HG02884 (cell line): Measurements from ENCODE around the gene G2E3.
"Not testable (repeated sequence)": the region's sequence is repeated elsewhere in the genome, so short reads cannot be mapped to it uniquely, and the experiment has no call there.

Experiments used
- ATAC-seq: cut with Tn5 transposase; IDR thresholded peaks from one replicate; pipeline ENCODE4 v1.9.1; 2021; ENCODE audit warnings: mild to moderate bottlenecking, moderate library complexity; ENCODE audit not compliant: unreplicated experiment

G2E3 gene

GRCh38 chr14:30558362-30558674 lies 640 bp upstream of the G2E3 start:
- no peak for ATAC-seq

- no peak for ATAC-seq
These were observed 707 bp downstream of the G2E3 start for GRCh38 chr14:30559638-30560091.

- ATAC-seq: no peak
These were observed 1.6 kb downstream of the G2E3 start for GRCh38 chr14:30560581-30560980.

DNA sequence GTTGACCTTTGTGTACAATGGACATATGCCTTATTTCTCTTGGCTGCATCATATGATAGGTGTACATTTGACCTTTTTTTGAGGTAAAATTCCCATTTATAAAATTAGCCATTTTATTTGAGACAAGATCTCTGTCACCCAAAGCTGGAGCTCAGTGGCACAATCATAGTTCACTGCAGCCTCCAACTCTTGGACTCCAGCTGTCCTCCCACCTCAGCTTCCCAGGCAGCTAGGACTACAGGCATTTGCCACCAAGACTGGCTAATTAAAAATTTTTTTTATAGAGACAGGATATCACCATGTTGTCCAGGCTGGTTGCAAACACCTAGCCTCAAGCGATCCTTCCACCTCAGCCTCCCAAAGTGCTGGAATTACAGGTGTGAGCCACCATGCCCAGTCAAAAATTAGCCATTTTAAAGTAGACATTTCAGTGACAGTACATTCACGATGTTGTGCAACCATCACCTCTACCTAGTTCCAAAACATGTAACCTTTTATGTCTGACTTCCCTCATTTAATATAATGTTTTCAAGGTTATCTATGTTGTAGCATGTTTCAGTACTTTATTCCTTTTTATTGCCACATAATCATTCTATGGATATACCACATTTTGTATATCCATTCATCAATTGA lies 5.4 kb downstream of the G2E3 start:
- ATAC-seq: no peak

DNA sequence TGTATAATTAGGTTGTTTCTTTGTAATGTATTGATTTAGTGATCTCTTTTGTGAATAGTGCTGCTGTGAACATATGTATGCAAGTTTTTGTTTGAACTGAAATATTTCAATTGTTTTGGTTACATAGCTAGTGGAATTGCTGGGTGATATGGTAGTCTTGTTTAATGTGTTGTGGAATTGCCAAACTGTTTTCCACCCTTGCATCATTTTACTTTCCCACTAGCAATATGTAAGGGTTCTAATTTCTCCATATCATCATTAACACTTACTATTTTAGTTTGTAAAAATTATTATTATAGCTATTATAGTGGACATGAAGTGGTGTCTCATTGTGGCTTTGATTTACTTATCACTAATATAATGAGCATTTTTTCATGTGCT lies 5.9 kb downstream of the G2E3 start:
- ATAC-seq: no peak

GRCh38 chr14:30569216-30569902 lies 10.4 kb downstream of the G2E3 start:
- ATAC-seq: no peak

DNA sequence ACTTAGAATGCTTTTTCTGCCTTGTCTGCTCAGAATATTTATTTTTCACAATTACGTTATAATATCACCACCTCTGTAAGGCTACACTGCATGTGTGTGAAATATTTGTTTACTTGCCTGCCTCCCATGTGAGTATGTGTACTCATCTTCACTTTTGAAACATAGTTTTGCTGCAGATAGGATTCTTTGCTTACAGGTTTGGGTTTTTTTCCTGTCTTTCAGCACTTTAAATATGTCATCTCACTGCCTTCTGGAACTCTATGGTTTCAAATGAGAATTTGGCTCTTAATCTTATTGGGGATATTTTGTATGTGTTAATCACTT lies 10.9 kb downstream of the G2E3 start:
- ATAC-seq: no peak

- ATAC-seq: no peak
These were observed 13.3 kb downstream of the G2E3 start for GRCh38 chr14:30572237-30572636.

DNA sequence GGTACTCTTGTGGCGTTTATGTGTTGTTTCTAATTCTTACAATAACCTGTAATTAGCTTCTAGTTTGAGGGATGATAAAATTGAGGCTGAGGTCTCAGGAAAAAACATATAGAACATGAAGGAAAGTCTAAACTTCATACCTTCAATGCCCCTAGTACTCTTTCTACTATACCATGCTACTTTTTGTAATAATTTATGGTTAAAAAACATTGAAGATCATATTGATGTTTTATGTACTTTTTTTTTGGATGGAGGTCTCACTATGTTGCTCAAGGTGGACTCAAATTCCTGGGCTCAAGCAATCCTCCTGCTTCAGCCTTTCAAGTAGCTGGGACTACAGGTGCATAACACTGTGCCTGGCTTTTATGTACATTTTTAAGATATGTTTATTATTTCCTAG lies 13.8 kb downstream of the G2E3 start:
- no peak for ATAC-seq

DNA sequence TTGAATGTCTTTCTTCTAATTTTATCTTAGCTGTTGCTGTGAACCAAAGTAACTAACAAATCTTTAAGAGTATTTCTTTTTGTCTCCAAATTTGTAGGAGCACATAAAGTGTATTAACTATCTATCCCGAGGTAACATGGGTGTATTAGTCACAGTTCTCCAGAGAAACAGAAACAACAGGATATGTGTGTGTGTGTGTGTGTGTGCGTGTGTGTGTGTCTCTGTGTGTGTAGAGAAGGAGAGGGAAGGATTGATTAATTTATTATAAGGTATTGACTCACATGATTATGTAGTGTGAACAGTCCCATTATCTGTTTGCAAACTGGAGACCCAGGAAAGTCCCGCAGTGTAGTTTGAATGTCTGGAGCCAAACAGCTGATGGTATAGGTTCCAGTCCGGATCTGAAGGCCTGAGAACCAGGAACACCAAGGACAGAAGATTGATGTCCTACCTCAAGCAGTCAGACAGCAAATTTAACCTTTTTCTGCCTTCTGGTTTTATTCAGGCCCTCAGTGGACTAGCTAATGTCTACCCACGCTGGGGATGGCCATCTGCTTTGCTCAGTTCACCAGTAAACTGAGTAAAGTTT lies 14.4 kb downstream of the G2E3 start:
- no peak for ATAC-seq

- no peak for ATAC-seq
These were observed 15.0 kb downstream of the G2E3 start for GRCh38 chr14:30573966-30574365.

- not testable (repeated sequence) for ATAC-seq
These were observed 15.8 kb downstream of the G2E3 start for GRCh38 chr14:30574777-30575176.

- ATAC-seq: not testable (repeated sequence)
These were observed 17.4 kb downstream of the G2E3 start for GRCh38 chr14:30576333-30576732.

DNA sequence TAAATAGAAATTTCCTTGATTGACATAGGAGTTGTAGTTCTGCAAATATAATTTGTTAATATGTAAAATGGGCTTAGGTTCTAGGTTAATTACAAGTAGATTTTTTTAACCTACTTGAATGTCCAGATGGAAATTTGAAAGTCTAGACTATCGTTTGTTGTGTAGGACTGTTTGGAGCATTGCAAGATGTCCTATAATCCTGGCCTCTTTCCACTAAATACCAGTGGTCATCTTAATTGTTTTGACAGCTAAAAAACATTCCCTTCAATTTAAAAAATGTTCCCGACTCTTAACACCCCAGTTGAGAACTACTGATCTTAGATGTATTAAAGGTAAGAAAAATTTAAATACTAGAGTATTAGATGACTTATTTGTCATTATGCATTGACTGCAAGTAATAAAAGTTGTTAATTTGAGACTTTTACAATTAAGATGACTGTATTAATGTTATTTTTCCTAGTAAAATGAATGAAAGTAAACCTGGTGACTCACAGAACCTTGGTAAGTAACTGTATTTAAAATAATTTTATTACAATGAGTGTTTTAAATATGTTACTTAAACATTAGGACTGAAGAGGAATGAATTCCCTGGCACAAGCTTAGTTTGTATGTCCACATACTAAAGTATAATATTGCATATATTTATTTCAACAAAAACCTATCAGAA lies 21.8 kb downstream of the G2E3 start:
- no peak for ATAC-seq

GRCh38 chr14:30581283-30581625 lies 22.3 kb downstream of the G2E3 start:
- ATAC-seq: no peak

DNA sequence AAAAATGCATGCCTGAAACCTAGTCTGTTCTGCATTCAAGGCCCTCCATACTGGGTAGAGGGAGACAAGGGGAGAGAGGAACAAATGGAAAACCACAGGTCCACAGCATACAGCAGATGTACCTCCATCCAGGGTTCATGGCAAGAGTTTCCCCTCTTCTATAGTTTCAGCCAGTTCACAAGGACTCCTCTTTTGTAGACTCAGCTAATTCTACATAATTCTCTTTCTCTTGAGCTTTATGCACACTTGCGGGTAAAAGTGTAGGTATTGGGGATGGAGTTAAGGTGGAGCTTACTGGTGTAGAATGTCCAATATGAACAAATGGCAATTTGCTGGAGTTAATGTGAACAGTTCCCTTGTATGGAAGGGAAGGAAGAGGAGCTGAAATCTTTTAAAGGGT lies 23.4 kb downstream of the G2E3 start:
- ATAC-seq: no peak

- no peak for ATAC-seq
These were observed 25.2 kb downstream of the G2E3 start for GRCh38 chr14:30584058-30584630.

GRCh38 chr14:30585204-30585603 lies 26.2 kb downstream of the G2E3 start:
- ATAC-seq: no peak

DNA sequence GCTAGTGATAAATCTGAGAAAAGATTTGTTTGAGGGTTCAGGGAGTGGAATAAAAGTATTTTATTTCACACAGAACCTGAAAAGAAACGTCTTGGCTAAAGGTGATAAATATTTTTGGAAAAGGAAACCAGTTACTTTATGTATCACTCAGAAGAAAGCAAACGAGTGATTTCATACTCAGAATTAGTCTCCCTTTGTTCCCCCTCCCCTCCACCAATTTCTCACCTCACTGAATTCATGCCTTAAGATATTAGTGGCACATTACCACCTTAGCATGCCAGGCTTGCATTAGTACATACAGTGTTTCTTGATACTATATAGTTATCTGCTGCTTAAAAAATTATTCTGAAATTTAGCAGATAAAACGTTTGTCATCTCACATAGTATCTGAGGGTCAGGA lies 28.2 kb downstream of the G2E3 start:
- ATAC-seq: no peak

DNA sequence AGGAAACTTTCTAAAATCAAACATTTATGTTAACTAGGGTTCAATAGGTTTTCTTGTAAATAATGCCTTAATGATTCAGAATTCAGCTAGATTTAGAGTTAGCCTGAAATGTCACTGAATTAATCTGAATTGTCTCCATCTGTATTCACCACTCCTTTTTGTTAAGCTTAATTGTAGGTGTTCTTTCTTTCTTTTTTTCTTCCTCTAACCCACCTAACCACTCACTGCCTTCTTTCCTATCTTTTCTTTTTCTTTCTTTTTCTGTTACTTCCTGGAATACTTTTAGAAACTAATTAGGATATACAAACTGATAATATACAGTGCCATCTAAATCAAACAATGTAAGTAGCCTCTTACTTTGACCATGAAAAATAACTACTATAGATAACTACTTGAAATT lies 29.9 kb downstream of the G2E3 start:
- ATAC-seq: no peak

GRCh38 chr14:30596935-30597334 lies 38.0 kb downstream of the G2E3 start:
- ATAC-seq: no peak

GRCh38 chr14:30597504-30597903 lies 38.5 kb downstream of the G2E3 start:
- ATAC-seq: no peak
